HEK293T (cell line): ENCODE results near the gene TEF.
"Not testable (repeated sequence)": the region's sequence is repeated elsewhere in the genome, so short reads cannot be mapped to it uniquely, and the experiment has no call there.

ENCODE experiments used
- CTCF ChIA-PET: fragments of 350-600 bp; formaldehyde crosslinking; extraction: SDS; loops from one replicate; lab custom pipeline; 2021; ENCODE audit warnings: antibody characterized with exemption, inconsistent platforms; lab: Yijun Ruan, JAX
- POLR2A ChIA-PET: fragments of 350-600 bp; formaldehyde crosslinking; extraction: SDS; loops from one replicate; lab custom pipeline; 2020; ENCODE audit warnings: antibody characterized with exemption, inconsistent platforms; lab: Yijun Ruan, JAX
- DNase-seq: peaks from one replicate; pipeline ENCODE4 v3.0.0; 2012; ENCODE audit warnings: mixed read lengths; ENCODE audit errors: extremely low spot score
- ARNT ChIP-seq: fragments of 450-650 bp; IDR thresholded peaks from 2 replicates; pipeline ENCODE4 v1.6.1; 2017; ENCODE audit warnings: mild to moderate bottlenecking
- BHLHE40 ChIP-seq: fragments of 450-650 bp; IDR thresholded peaks from 2 replicates; pipeline ENCODE4 v1.6.1; 2016; ENCODE audit warnings: mild to moderate bottlenecking, moderate library complexity, borderline replicate concordance
- CTBP1 ChIP-seq: fragments of 450-650 bp; IDR thresholded peaks from 2 replicates; pipeline ENCODE4 v1.6.1; 2016; ENCODE audit warnings: borderline replicate concordance
- ELF4 ChIP-seq: fragments of 450-650 bp; IDR thresholded peaks from 2 replicates; pipeline ENCODE4 v1.6.1; 2017; ENCODE audit warnings: antibody characterized with exemption
- FOXA1 ChIP-seq: fragments of 450-650 bp; IDR thresholded peaks from 2 replicates; pipeline ENCODE4 v1.6.1; 2016; ENCODE audit warnings: mild to moderate bottlenecking
- FOXK2 ChIP-seq: fragments of 450-650 bp; IDR thresholded peaks from 2 replicates; pipeline ENCODE4 v1.6.1; 2016; ENCODE audit warnings: mild to moderate bottlenecking
- FOXM1 ChIP-seq: fragments of 450-650 bp; IDR thresholded peaks from 2 replicates; pipeline ENCODE4 v1.6.1; 2017; ENCODE audit warnings: mild to moderate bottlenecking, borderline replicate concordance
- HDGF ChIP-seq: fragments of 450-650 bp; IDR thresholded peaks from 2 replicates; pipeline ENCODE4 v1.6.1; 2017; ENCODE audit warnings: antibody characterized with exemption, borderline replicate concordance
- L3MBTL2 ChIP-seq: fragments of 450-650 bp; conservative IDR thresholded peaks from 2 replicates; pipeline ENCODE4 v1.6.1; 2016; ENCODE audit warnings: mild to moderate bottlenecking
- LEF1 ChIP-seq: fragments of 450-650 bp; IDR thresholded peaks from 2 replicates; pipeline ENCODE4 v1.6.1; 2017; ENCODE audit warnings: mild to moderate bottlenecking, borderline replicate concordance
- NFRKB ChIP-seq: fragments of 450-650 bp; IDR thresholded peaks from 2 replicates; pipeline ENCODE4 v1.6.1; 2016; ENCODE audit warnings: mild to moderate bottlenecking, moderate library complexity
- SP1 ChIP-seq: fragments of 450-650 bp; IDR thresholded peaks from 2 replicates; pipeline ENCODE4 v1.6.1; 2017
- SUZ12 ChIP-seq: fragments of 450-650 bp; IDR thresholded peaks from 2 replicates; pipeline ENCODE4 v1.6.1; 2016; ENCODE audit warnings: mild to moderate bottlenecking
- TARDBP ChIP-seq: fragments of 450-650 bp; IDR thresholded peaks from 2 replicates; pipeline ENCODE4 v1.6.1; 2016
- ZNF384 ChIP-seq: fragments of 450-650 bp; IDR thresholded peaks from 2 replicates; pipeline ENCODE4 v1.6.1; 2016
- TF ChIP-seq, protein P1 (sequence below): fragments of 450-650 bp; IDR thresholded peaks from 2 replicates; pipeline ENCODE4 v1.6.1; 2016

Gene TEF

DNA sequence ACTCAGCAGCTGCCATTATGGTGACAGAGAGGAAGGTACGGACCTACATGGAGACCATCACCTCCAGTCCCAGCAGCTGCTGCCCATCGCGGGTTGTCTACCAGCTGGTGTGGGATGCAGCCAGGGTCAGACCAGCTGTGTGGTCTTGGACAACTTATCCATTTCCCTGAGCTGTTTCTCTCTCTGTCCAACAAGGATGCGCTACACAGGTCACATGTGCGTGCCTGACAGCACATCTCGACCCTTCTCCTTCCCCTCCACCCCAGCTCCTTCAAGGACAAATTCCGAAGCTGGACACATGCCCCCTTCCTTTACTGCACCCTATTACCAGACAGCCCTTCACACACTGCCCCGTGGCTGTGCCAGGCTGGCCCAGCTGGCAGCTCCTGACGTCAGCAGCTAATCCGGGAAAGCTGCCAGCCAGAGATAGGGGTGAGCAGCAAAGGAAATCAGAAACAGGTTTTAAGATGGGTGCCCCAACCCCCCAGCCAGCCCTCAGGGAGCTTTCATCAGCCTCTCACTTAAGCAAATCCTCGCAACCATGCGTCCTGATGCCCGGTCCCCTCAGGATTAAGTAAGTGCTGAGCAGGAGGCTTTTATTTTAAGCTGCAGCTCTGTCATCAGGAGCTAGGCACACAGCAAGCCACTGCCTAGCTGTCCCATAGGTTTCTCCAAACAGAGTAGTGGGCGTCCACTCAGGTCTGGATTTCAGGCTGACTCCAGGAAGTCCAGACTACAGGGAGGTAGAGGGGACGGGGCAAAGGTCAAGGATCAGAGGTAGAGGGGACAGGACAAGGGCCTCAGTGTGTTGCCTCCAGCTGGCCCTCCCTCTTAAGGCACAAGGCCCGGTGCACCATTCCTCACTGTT, 20.3 kb downstream of the TEF start:
- CTCF ChIA-PET, result interaction anchor here (1.2 to 5.3 kb wide), 3 partner anchors 10 to 125 kb away, joined by 4 to 58 read pairs (median 21); no protein-coding TSS in a partner anchor
- POLR2A ChIA-PET, result interaction anchor here (0.8 to 2.3 kb wide), 8 partner anchors 10 to 67 kb away, joined by 3 to 16 read pairs (median 6); partner anchors contain the start of genes ACO2, PHF5A, TEF and TOB2
- no peak for TF ChIP-seq FOXK2
- no peak for TF ChIP-seq ZNF384
- TF ChIP-seq, protein P1, sequence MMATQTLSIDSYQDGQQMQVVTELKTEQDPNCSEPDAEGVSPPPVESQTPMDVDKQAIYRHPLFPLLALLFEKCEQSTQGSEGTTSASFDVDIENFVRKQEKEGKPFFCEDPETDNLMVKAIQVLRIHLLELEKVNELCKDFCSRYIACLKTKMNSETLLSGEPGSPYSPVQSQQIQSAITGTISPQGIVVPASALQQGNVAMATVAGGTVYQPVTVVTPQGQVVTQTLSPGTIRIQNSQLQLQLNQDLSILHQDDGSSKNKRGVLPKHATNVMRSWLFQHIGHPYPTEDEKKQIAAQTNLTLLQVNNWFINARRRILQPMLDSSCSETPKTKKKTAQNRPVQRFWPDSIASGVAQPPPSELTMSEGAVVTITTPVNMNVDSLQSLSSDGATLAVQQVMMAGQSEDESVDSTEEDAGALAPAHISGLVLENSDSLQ, result no peak
- TF ChIP-seq BHLHE40, result no peak
- TF ChIP-seq FOXM1, result no peak
- TF ChIP-seq NFRKB, result no peak
- no peak for TF ChIP-seq ARNT
- no peak for TF ChIP-seq FOXA1
- no peak for TF ChIP-seq HDGF
- no peak for TF ChIP-seq TARDBP
- TF ChIP-seq LEF1, result no peak
- no peak for TF ChIP-seq ELF4
- no peak for TF ChIP-seq CTBP1
- TF ChIP-seq SUZ12, result no peak
- no peak for TF ChIP-seq L3MBTL2
- TF ChIP-seq SP1, result no peak

DNA sequence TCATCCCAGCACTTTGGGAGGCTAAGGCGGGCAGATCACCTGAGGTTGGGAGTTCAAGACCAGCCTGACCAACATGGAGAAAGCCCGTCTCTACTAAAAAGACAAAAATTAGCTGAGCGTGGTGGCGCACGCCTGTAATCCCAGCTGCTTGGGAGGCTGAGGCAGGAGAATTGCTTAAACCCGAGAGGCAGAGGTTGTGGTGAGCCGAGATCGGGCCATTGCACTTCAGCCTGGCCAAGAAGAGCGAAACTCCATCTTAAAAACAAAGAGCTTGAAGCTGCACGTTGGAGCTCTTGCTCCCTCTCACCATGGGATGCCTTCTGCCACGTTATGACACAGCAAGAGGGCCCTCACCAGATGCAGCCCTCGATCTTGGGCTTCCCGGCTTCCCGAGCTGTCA, 21.1 kb downstream of the TEF start:
- DNase-seq, result not testable (repeated sequence)
- POLR2A ChIA-PET, result interaction anchor here (1.0 to 2.3 kb wide), 7 partner anchors 10 to 66 kb away, joined by 3 to 16 read pairs (median 6); partner anchors contain the start of genes ACO2, PHF5A, TEF and TOB2
- CTCF ChIA-PET, result interaction anchor here (1.2 to 5.3 kb wide), 4 partner anchors 9 to 124 kb away, joined by 4 to 58 read pairs (median 12); no protein-coding TSS in a partner anchor

More for the DNA sequence above, 20.3 kb downstream of the TEF start:
- DNase-seq, result no peak

DNA sequence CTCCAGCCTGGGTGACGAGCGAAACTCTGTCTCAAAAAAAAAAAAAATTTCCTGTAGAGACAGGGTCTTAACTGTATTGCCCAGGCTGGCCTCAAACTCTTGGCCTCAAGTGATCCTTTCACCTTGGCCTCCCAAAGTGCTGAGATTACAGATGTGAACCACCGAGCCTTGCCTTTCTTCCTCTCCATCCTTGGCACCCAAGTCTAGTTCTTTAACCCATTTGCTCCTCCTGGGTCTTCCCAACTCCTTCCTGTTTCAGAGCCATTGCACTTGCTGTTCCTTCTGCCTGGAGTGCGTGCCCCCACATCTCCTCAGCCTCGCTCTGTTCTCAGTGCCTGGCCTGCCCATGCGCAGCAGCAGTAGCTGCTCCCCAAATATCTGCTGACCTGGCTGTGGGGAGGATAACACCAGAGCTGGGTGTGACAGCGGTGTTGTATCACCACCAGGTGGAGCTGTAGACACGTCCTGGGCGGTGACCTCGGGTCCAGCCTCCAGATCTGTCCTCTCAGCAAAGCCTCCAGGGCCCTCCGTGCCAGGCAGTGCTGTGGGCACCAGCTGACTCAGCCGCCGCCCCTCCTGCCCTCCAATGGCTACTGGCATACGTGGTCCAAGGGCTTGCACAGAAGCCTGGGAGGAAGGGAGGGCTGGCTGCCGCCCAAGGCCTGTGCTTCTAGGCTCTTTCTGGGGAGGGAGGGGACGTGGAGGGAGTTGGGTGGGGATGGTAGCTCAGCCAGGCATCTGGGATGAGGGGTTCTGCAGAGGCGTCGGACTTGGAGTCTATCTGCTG, 22.0 kb downstream of the TEF start:
- DNase-seq, result peak; percentile 94
- ChIA-PET CTCF (interaction anchor here (0.6 to 5.3 kb wide), 14 partner anchors 8 to 131 kb away, joined by 3 to 58 read pairs (median 4); partner anchors contain the start of genes ACO2, PHF5A and TEF), POLR2A (interaction anchor here (0.7 to 2.3 kb wide), 8 partner anchors 9 to 114 kb away, joined by 3 to 11 read pairs (median 4); partner anchors contain the start of genes ACO2, PHF5A, TEF and TOB2)
- TF ChIP-seq SUZ12 (no peak), ELF4 (no peak), BHLHE40 (no peak), FOXM1 (no peak)

DNA sequence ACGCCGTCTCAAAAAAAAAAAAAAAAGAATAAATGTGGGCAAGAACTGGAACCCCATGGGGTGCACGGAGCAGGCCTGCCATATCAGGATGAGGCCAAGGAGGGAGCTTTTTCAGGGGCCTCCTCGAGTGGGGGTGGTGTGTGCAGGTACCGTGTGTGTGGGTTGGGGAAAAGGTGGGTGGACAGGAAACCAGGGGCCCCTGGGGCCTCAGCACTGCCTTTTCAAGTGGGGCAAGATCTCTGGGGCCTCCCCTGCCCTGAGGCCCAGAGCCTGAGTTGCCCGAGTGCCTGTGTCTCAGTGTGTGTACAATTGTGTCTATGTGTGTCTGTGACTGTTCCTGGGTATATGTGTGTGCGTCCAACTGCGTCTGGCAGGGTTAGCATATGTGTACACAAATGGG, 23.8 kb downstream of the TEF start:
- TF ChIP-seq SUZ12 (no peak), FOXK2 (no peak), SP1 (no peak), HDGF (no peak), BHLHE40 (no peak), CTBP1 (no peak), FOXM1 (no peak), L3MBTL2 (no peak), FOXA1 (no peak), ELF4 (no peak), LEF1 (no peak), NFRKB (no peak), TARDBP (no peak), ARNT (no peak)
- TF ChIP-seq, protein P1, result no peak
- DNase-seq, result no peak
- CTCF ChIA-PET, result interaction anchor here (5.0 kb wide), 1 partner anchor 113 kb away, joined by 58 read pairs; no protein-coding TSS in a partner anchor
- POLR2A ChIA-PET, result no interaction called here

DNA sequence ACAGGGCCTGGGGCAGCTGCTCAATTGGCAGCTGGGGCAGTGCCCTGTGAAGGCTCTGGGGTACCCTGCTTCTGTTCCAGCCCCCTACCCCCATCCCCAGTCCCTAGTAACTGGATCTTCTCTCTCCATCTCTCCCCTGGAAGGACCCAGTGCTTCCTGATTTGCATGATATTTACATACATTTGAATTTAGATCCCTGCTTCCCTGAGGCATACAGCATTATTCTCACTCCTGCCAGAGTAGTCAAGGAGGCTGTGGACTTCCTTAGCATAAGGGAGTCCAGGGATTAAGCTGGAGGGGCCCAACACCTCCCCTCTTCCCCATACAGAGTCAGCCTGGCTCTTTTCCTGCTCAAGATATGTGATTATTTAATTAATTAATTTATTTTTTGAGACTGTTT, 24.7 kb downstream of the TEF start:
- CTCF ChIA-PET, result interaction anchor here (0.6 kb wide), 1 partner anchor 86 kb away, joined by 5 read pairs; no protein-coding TSS in a partner anchor
- DNase-seq, result no peak
- POLR2A ChIA-PET, result no interaction called here
- TF ChIP-seq CTBP1, result no peak
- no peak for TF ChIP-seq ARNT
- no peak for TF ChIP-seq ZNF384
- TF ChIP-seq, protein P1, result no peak
- TF ChIP-seq ELF4, result no peak
- TF ChIP-seq FOXA1, result no peak
- TF ChIP-seq FOXM1, result no peak
- TF ChIP-seq LEF1, result no peak
- TF ChIP-seq L3MBTL2, result no peak
- TF ChIP-seq HDGF, result no peak
- no peak for TF ChIP-seq TARDBP
- no peak for TF ChIP-seq BHLHE40
- no peak for TF ChIP-seq NFRKB
- TF ChIP-seq SUZ12, result no peak
- no peak for TF ChIP-seq SP1
